Measurements from ENCODE around the gene TRIP13. TPM values are rescaled to one million over a fixed set of nuclear protein-coding genes. Genes with fewer than 3 reads are reported as not detected.
"Not testable (repeated sequence)": the region's sequence is repeated elsewhere in the genome, so short reads cannot be mapped to it uniquely, and the experiment has no call there.

Gene TRIP13
- total and polyA plus RNA-seq, 2 of the 13 experiments (the other 11 are each of a cell fraction or from before 2014, with no cell fraction given) = 13.5 to 33.0 TPM

DNA sequence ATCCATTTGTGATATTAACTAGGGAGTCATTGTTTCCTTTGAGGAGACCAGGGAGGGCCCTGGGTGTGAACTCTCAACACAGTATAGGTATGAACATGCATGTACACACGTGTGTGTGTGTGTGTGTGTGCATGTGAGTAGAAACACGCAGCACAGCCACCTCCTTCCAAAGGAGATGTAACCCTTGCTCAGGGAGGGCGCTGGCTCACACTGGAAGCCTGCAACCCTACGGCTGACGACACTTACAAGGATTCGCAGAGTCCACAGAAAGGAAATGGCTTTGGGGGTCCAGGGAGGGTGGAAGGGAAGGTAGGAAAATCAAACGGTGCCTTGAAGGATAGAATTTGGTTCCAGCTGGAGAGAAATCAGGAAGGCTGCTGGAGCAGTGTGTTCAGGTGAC is 21.9 kb downstream of the TRIP13 start:
- in situ Hi-C loops (cut with HindIII; ENCODE audit: extremely low pct_ligation_motif_present, low pct_unique_long_range_greater_than_20kb) (no loop called here), intact Hi-C loops (cut with micrococcal nuclease; ENCODE audit: unreplicated experiment) (no loop called here)
- Histone ChIP-seq H3K4me1 (ENCODE audit: insufficient read depth, low read length) (peaks cover 13% of the 10 kb centered on the region), H3K4me2 (ENCODE audit: low read depth, low read length) (no peak overlapping the region), H3K4me3 (replicated peaks in 1 of 3; ENCODE audit: insufficient read depth in 1 of 3, low read depth in 2 of 3, low read length in 3 of 3) (no peak overlapping the region), H3K9me3 (ENCODE audit: low read length) (no peaks in the 10 kb centered on the region), H4K20me1 (ENCODE audit: insufficient read depth, low read length) (0 out of 2 replicates have a peak, but pooled peaks cover 3% of the 10 kb centered on the region), H3K36me3 (replicated peaks in 1 of 2; ENCODE audit: control insufficient read depth in 1 of 2, insufficient read depth in 2 of 2, low read length in 2 of 2) (peaks cover 14 to 65% of the 10 kb centered on the region in 2 experiments), H2AFZ (ENCODE audit: low read length) (no peak overlapping the region), H3K79me2 (ENCODE audit: insufficient read depth, low read length) (no peaks in the 10 kb centered on the region), H3K9ac (ENCODE audit: insufficient read depth, low read depth, low read length) (no peak overlapping the region), H3K27ac (ENCODE audit: extremely low read length, insufficient read depth, low read length) (no peak overlapping the region), H3K27me3 (ENCODE audit: control insufficient read depth in 1 of 2, insufficient read depth in 2 of 2, low read length in 2 of 2) (no peaks in the 10 kb centered on the region)
- ATAC-seq (no peak), FAIRE-seq (no peak), DNase-seq (ENCODE audit: low spot score) (no peak)
- ChIA-PET POLR2A (no interaction called here), CTCF (ENCODE audit: low intra/inter-chr PET ratio, low total read pairs) (no interaction called here)
- 93% methylated on average over 7 of the region's 7 CpGs for WGBS (ENCODE audit: low lambda C conversion rate)
- TF ChIP-seq CCAR2 (optimal IDR thresholded peaks at IDR 0.05; ENCODE audit: low read depth, low read length) (no peak), KLF16 (CRISPR knock-in tag; IDR thresholded peaks at IDR 0.05) (no peak), ATAD3A (CRISPR knock-in tag; IDR thresholded peaks at IDR 0.05) (no peak)
- BruUV-seq (replicated peaks) = no TSS peak

DNA sequence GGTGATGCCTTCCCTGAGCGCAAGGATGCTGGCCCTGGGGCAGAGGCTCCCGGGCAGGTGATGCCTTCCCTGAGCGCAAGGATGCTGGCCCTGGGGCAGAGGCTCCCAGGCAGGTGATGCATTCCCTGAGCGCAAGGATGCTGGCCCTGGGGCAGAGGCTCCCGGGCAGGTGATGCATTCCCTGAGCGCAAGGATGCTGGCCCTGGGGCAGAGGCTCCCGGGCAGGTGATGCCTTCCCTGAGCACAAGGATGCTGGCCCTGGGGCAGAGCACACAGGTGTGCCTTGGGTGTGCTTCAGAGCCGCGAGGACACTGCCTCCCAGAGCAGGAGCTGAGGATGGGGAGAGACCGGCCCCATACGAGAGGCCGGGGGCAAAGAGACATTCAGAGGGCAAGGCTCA is 22.7 kb downstream of the TRIP13 start:
- H4K20me1 ChIP-seq (ENCODE audit: insufficient read depth, low read length); POLR2A ChIA-PET; FAIRE-seq; H3K9me3 ChIP-seq (ENCODE audit: low read length); H3K4me3 ChIP-seq (replicated peaks in 1 of 3; ENCODE audit: insufficient read depth in 1 of 3, low read depth in 2 of 3, low read length in 3 of 3); ATAC-seq; H3K4me2 ChIP-seq (ENCODE audit: low read depth, low read length); in situ Hi-C loops (cut with HindIII; ENCODE audit: extremely low pct_ligation_motif_present, low pct_unique_long_range_greater_than_20kb); CTCF ChIA-PET (ENCODE audit: low intra/inter-chr PET ratio, low total read pairs); H3K9ac ChIP-seq (ENCODE audit: insufficient read depth, low read depth, low read length); DNase-seq (ENCODE audit: low spot score); H3K79me2 ChIP-seq (ENCODE audit: insufficient read depth, low read length); H2AFZ ChIP-seq (ENCODE audit: low read length); H3K27ac ChIP-seq (ENCODE audit: extremely low read length, insufficient read depth, low read length); BruUV-seq (replicated peaks); intact Hi-C loops (cut with micrococcal nuclease; ENCODE audit: unreplicated experiment); H3K27me3 ChIP-seq (ENCODE audit: control insufficient read depth in 1 of 2, insufficient read depth in 2 of 2, low read length in 2 of 2): not testable (repeated sequence)
- WGBS (ENCODE audit: low lambda C conversion rate) = 97% methylated on average over 11 of the region's 12 CpGs
- Histone ChIP-seq H3K4me1 (ENCODE audit: insufficient read depth, low read length) (peaks cover 21% of the 10 kb centered on the region), H3K36me3 (replicated peaks in 1 of 2; ENCODE audit: control insufficient read depth in 1 of 2, insufficient read depth in 2 of 2, low read length in 2 of 2) (peaks cover 14 to 60% of the 10 kb centered on the region in 2 experiments)

Data from HepG2 (cell line).